Embryonic facial prominence (tissue), 1 donor: ENCODE results near the gene USP6.
"Not testable (repeated sequence)": the region's sequence is repeated elsewhere in the genome, so short reads cannot be mapped to it uniquely, and the experiment has no call there.

Source experiments
- DNase-seq: peaks from one replicate; pipeline ENCODE4 v3.0.0-alpha.2; 2016; ENCODE audit errors: extremely low spot score

USP6 gene

GRCh38 chr17:5135726-5136579 lies 20.1 kb downstream of the USP6 start:
- no peak for DNase-seq

GRCh38 chr17:5136580-5137412 lies 21.0 kb downstream of the USP6 start:
- DNase-seq: not testable (repeated sequence)

GRCh38 chr17:5137511-5138197 lies 21.8 kb downstream of the USP6 start:
- not testable (repeated sequence) for DNase-seq

DNA sequence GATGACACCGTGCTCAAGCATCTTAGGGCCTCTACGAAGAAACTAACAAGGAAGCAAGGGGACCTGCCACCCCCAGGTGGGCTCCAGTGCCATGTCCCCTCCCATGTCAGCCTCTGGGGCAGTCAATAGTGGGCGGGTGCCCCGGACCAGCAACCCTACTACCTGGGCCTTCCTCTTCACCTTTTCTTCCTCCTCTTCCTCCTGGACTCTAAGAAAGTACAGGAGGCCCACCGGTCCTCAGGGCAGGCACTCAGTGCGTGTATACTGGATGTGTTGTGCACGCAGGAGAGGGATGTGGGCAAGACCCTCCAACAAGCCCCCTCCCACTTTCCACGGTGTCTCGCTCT lies 22.3 kb downstream of the USP6 start:
- DNase-seq: not testable (repeated sequence)

DNA sequence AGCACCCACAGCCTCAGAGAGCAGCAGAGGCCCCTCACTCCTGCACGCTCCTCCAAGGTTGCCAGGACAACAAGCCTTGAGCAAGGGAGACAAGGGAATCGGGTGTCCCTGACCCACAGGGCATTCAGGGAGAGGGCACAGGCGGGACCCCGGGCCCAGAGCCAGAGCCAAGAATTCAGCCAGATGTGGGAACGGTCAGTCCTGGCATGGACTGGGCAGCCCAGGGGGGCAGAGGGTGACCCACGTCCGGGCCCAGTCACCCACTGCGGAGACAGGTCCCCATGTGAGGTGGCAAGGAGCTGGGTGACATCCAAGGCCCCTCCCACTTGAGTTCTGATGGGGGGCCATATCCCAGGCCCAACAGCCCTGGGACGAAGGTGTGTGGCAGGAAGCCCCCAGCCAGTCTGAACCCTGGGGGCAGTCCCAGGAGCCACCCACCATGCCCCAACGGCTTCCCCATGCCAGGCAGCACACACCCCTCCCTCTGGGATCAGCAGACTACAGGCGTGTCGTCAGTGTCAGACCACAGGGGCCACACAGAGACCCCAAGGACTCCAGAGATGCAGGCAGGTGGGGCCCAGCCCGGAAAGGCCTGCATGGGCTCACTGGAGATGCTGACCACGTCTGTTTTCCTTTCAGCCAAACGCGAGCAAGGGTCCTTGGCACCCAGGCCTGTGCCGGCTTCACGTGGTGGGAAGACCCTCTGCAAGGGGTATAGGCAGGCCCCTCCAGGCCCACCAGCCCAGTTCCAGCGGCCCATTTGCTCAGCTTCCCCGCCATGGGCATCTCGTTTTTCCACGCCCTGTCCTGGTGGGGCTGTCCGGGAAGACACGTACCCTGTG lies 23.0 kb downstream of the USP6 start:
- no peak for DNase-seq

DNA sequence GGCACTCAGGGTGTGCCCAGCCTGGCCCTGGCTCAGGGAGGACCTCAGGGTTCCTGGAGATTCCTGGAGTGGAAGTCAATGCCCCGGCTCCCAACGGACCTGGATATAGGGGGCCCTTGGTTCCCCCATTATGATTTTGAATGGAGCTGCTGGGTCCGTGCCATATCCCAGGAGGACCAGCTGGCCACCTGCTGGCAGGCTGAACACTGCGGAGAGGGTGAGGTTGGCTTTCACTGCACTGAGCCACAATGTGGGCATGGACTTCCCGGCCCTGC lies 23.6 kb downstream of the USP6 start:
- no peak for DNase-seq

GRCh38 chr17:5142877-5143276 lies 27.0 kb downstream of the USP6 start:
- not testable (repeated sequence) for DNase-seq

GRCh38 chr17:5146122-5146521 lies 30.3 kb downstream of the USP6 start:
- not testable (repeated sequence) for DNase-seq

GRCh38 chr17:5160702-5161101 lies 44.9 kb downstream of the USP6 start:
- not testable (repeated sequence) for DNase-seq

DNA sequence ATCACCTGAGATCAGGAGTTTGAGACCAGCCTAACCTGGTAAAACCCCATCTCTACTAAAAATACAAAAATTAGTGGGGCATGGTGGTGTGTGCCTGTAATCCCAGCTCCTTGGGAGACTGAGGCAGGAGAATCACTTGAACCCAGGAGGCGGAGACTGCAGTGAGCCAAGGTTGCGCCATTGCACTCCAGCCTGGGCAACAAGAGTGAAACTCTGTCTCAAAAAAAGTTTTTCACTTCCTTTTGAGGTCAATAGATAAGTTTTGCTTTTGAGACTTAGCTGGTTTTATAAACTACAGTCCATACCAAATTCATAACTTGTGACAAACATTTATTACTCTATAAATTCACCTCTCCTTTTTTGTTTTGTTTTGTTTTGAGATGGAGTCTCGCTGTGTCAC lies 46.0 kb downstream of the USP6 start:
- DNase-seq: not testable (repeated sequence)

DNA sequence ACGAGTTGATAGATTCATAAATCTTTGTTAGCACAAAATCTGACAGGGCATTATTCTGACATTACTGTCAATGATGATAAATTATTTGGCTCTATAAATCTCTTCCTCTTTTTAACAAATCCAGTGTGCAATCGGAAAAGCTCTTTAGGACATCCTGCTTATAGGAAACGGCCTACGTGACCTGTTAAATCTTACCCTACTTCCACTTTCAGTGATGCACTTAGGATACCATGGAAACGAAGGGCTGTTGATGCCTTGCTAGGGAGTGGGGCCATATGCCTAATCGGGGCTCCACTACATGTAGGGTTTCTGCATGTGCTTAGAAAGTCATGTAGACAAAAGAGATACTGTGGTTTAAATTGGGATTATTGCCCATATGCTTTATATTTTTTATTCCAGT lies 48.6 kb downstream of the USP6 start:
- no peak for DNase-seq

- not testable (repeated sequence) for DNase-seq
Measured at GRCh38 chr17:5165791-5166564, 50.1 kb downstream of the USP6 start.

- not testable (repeated sequence) for DNase-seq
Measured at GRCh38 chr17:5175027-5175426, 59.2 kb downstream of the USP6 start.

- no peak for DNase-seq
Measured at GRCh38 chr17:5179003-5179402, 63.2 kb downstream of the USP6 start.

GRCh38 chr17:5181509-5182305 lies 65.9 kb downstream of the USP6 start:
- DNase-seq: no peak

GRCh38 chr17:5182597-5183409 lies 67.0 kb downstream of the USP6 start:
- no peak for DNase-seq

GRCh38 chr17:5183410-5183793 lies 67.6 kb downstream of the USP6 start:
- DNase-seq: no peak

- no peak for DNase-seq
Measured at GRCh38 chr17:5184288-5184687, 68.5 kb downstream of the USP6 start.
